Muscle of leg (tissue), 11 donors: ENCODE measurements around the gene UNC80. TPM values are rescaled to one million over a fixed set of nuclear protein-coding genes. Genes with fewer than 3 reads are reported as not detected.

ENCODE experiments used
- DNase-seq: peaks from one replicate; pipeline ENCODE4 v3.0.0; 2013
- H3K27ac ChIP-seq: one replicate; pipeline ENCODE4 v1.5.1; 2013; ENCODE audit warnings: mild to moderate bottlenecking, low read length, control low read depth
- H3K27me3 ChIP-seq: one replicate; pipeline ENCODE4 v1.6.1; 2013; ENCODE audit warnings: low read length; ENCODE audit not compliant: control insufficient read depth, insufficient read depth
- H3K36me3 ChIP-seq: one replicate; pipeline ENCODE4 v1.6.1; 2013; ENCODE audit warnings: low read length; ENCODE audit not compliant: control insufficient read depth, insufficient read depth
- H3K4me1 ChIP-seq: one replicate; pipeline ENCODE4 v1.6.1; 2013; ENCODE audit warnings: low read length; ENCODE audit not compliant: control insufficient read depth, insufficient read depth
- H3K4me3 ChIP-seq: one replicate; pipeline ENCODE4 v1.5.1; 2013; ENCODE audit warnings: low read length, control low read depth
- H3K9me3 ChIP-seq: replicated peaks from 2 replicates; pipeline ENCODE4 v1.6.1; 2013; ENCODE audit warnings: low read depth, low read length; ENCODE audit not compliant: control insufficient read depth
- WGBS: methylation state at CpG from one replicate; pipeline ENCODE4 v1.1.5; 2013; ENCODE audit warnings: missing lambda C conversion rate; ENCODE audit not compliant: insufficient coverage; 5-methylcytosine and 5-hydroxymethylcytosine counted together
- polyA plus RNA-seq, 8 donors: library from polyadenylated mRNA; unstranded; fragments of 120-200 nt; gene quantifications; one replicate each; pipeline versions ENCODE4 v1.2.1 to v1.2.3, GENCODE V29; 2013; ENCODE audit warnings: inconsistent platforms in 1 of 8, low replicate concordance in 1 of 8; ENCODE audit not compliant: insufficient read length in 8 of 8, insufficient read depth in 1 of 8
- total RNA-seq: library from RNA; stranded (reverse); fragments of 120-200 nt; gene quantifications from one replicate; pipeline ENCODE4 v1.2.4, GENCODE V29; 2013

The UNC80 gene
- total and polyA plus RNA-seq, 9 donors, result 0.66 to 4.3 (median 1.7) TPM

- WGBS, result 100% methylated on average over 1 of the region's 2 CpGs
- Histone ChIP-seq H3K36me3 (no peaks in the 10 kb centered on the region), H3K4me3 (no peak overlapping the region), H3K4me1 (no peaks in the 10 kb centered on the region), H3K27me3 (no peaks in the 10 kb centered on the region), H3K27ac (no peak overlapping the region), H3K9me3 (no peaks in the 10 kb centered on the region)
- no peak for DNase-seq
Measured at GRCh38 chr2:209845666-209846065, 74.0 kb downstream of the UNC80 start.

DNA sequence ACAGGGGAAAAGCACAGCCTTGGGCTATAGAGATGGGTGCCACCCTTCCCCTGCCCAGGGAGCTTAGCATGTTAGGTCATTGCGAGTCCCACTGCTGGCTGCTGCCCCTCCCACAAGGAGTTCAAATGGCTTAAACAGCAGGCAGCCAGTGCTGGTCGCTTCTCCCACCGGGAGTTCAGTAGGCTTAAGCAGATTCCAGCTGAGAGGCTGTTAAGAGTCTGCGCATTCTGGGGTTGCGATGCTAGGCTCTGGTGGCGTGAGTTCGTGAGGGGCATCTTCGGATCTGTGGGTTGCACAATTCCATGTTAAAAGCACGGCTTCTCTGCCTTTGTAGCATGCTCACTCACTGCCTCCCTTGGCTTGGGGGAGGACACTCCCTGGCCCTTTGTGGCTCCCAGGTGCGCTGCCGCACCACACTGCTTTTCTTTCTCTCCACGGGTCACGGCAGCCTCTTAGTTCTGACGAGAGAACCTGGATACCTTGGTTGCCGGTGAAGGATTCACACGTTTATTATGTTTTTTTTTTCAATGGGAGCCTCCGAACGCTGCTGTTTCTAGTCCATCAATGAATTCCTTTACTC lies 93.2 kb downstream of the UNC80 start:
- no peak overlapping the region for H3K27ac ChIP-seq
- no peak for DNase-seq
- 61% methylated on average over 13 of the region's 18 CpGs for WGBS
- H3K36me3 ChIP-seq, result no peaks in the 10 kb centered on the region
- no peaks in the 10 kb centered on the region for H3K27me3 ChIP-seq
- no peaks in the 10 kb centered on the region for H3K9me3 ChIP-seq
- H3K4me3 ChIP-seq, result no peak overlapping the region
- no peaks in the 10 kb centered on the region for H3K4me1 ChIP-seq

GRCh38 chr2:209868271-209868994 lies 96.8 kb downstream of the UNC80 start:
- no CpG with 5 or more reads among the region's 6 CpGs for WGBS
- H3K4me3 ChIP-seq, result no peak overlapping the region
- DNase-seq, result no peak

GRCh38 chr2:209870067-209870466 lies 98.4 kb downstream of the UNC80 start:
- WGBS, result no CpG with 5 or more reads among the region's 2 CpGs
- DNase-seq, result no peak

More at GRCh38 chr2:209868271-209868994, 96.8 kb downstream of the UNC80 start:
- H3K27ac ChIP-seq, result no peak overlapping the region
- H3K27me3 ChIP-seq, result no peaks in the 10 kb centered on the region
- no peaks in the 10 kb centered on the region for H3K4me1 ChIP-seq
- H3K36me3 ChIP-seq, result no peaks in the 10 kb centered on the region
- H3K9me3 ChIP-seq, result no peaks in the 10 kb centered on the region

DNA sequence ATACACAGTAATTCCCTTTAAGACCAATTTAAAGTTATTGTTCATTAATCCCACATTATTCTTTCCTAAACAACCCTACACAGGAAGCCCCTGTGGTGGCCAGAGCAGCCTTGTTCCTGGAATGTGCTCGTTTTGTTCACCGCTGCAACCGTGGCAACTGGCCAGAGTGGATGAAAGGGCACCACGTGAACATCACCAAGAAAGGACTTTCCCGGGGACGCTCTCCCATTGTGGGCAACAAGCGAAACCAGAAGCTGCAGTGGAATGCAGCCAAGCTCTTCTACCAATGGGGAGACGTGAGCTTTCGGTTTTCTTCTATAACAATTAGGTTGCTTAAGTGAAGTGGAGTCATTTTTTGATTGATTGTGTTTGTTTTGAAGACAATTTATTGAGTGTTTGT lies 101.0 kb downstream of the UNC80 start:
- peak; percentile 57 for DNase-seq
- H3K4me1 ChIP-seq, result no peaks in the 10 kb centered on the region
- H3K4me3 ChIP-seq, result no peak overlapping the region
- H3K27me3 ChIP-seq, result no peaks in the 10 kb centered on the region
- H3K9me3 ChIP-seq, result no peaks in the 10 kb centered on the region
- H3K36me3 ChIP-seq, result no peaks in the 10 kb centered on the region
- H3K27ac ChIP-seq, result no peak overlapping the region
- WGBS, result 56% methylated on average over 7 of the region's 9 CpGs

More at GRCh38 chr2:209870067-209870466, 98.4 kb downstream of the UNC80 start:
- Histone ChIP-seq H3K9me3 (no peaks in the 10 kb centered on the region), H3K27ac (no peak overlapping the region), H3K4me3 (no peak overlapping the region), H3K27me3 (no peaks in the 10 kb centered on the region), H3K36me3 (no peaks in the 10 kb centered on the region), H3K4me1 (no peaks in the 10 kb centered on the region)

DNA sequence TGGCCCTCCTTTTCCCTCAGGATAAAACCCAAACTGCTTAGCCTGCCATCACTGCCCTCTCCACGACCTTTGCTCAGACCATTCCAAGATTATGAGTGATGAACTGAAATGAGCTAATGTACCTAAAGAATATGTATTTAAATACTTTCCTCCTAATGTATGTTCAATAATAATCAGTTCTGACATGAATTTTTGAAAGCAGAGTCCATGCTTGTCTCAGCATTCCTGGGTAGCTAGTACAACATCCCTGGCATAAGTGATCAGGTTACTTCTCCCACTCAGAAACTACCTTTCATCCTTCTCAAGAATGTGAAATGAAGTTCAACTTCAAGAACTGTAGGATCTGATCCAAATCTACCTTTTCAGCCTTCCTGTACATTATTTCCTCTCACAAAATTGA lies 103.6 kb downstream of the UNC80 start:
- DNase-seq, result no peak
- WGBS, result no CpG with 5 or more reads among the region's 1 CpG
- no peaks in the 10 kb centered on the region for H3K9me3 ChIP-seq
- no peak overlapping the region for H3K4me3 ChIP-seq
- H3K4me1 ChIP-seq, result no peaks in the 10 kb centered on the region
- no peak overlapping the region for H3K27ac ChIP-seq
- H3K27me3 ChIP-seq, result no peaks in the 10 kb centered on the region
- H3K36me3 ChIP-seq, result no peaks in the 10 kb centered on the region

DNA sequence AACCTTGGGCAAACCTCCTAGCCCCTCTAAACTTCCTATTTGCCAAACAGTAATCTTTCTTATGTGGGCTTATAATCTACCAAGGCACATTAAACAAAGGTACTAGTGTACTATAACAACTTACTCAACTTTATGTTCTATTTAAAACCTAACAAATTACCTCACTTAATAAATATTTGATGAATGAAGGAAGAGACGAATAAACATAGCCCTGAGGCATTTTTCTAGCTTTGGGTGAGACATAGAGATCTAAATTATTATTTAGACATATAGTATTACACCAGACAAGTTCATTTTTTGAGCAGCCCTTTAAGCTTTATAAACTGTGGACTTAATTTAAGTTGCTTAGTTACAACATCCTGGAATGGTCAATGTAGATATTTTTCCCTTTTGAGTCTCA lies 104.6 kb downstream of the UNC80 start:
- Histone ChIP-seq H3K9me3 (no peaks in the 10 kb centered on the region), H3K4me3 (no peak overlapping the region), H3K4me1 (no peaks in the 10 kb centered on the region), H3K36me3 (no peaks in the 10 kb centered on the region), H3K27me3 (no peaks in the 10 kb centered on the region), H3K27ac (no peak overlapping the region)
- no CpG with 5 or more reads among the region's 1 CpG for WGBS
- no peak for DNase-seq

DNA sequence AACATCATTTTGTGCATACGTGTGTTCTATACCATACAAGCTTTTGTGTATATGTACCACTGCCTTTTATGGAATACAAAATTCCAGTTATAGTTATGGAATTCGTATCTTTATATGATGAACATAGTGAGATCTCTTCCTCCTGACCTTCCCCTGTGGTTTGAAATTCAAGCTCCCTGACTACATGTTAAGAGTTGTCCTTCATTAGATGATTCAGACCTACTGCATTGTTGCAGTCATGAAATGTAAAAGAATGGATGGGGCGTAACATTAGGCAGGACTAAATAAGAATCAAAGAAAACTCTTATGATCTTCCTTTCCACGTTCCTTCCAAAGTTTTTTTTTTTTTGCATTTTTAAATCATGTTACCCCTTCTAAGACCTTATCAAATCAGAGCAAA lies 107.1 kb downstream of the UNC80 start:
- no CpG with 5 or more reads among the region's 4 CpGs for WGBS
- no peak for DNase-seq
- Histone ChIP-seq H3K27me3 (no peaks in the 10 kb centered on the region), H3K4me1 (no peaks in the 10 kb centered on the region), H3K4me3 (no peak overlapping the region), H3K9me3 (no peaks in the 10 kb centered on the region), H3K36me3 (no peaks in the 10 kb centered on the region), H3K27ac (no peak overlapping the region)

DNA sequence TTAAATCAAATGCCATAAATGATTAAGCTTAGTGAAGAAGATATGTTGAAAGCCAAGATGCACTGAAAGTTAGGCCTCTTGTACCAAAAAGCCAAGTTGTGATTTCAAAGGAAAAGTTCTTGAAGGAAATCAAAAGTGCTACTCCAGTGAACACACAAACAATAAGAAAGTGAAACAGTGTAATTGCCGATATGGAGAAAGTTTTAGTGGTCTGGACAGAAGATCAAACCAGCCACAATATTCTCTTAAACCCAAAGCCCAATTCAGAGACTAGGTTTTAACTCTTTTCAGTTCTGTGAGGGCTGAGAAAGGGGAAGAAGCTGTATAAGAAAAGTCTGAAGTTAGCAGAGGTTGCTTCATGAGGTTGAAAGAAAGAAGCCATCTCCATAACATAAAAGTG lies 129.0 kb downstream of the UNC80 start:
- H3K9me3 ChIP-seq, result no peaks in the 10 kb centered on the region
- H3K36me3 ChIP-seq, result no peaks in the 10 kb centered on the region
- no peak overlapping the region for H3K27ac ChIP-seq
- WGBS, result no CpG with 5 or more reads among the region's 1 CpG
- no peak overlapping the region for H3K4me3 ChIP-seq
- no peak for DNase-seq
- H3K4me1 ChIP-seq, result no peaks in the 10 kb centered on the region
- no peaks in the 10 kb centered on the region for H3K27me3 ChIP-seq

DNA sequence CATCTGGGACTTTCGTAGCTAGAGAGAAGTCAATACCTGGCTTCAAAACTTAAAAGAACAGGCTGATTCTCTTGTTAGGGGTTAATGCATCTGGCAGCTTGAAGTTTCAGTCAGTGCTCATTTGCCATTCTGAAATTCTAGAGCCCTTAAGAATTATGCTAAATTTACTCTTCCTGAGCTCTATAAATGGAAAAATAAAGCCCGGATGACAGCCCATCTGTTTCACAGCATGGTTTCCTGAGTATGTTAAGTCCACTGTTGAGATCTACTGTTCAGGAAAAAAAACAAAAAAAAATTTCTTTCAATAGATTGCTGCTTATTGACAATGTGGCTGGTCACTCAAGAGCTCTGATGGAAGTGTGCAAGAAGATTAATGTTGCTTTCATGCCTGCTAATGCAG lies 129.5 kb downstream of the UNC80 start:
- peak; percentile 5 for DNase-seq
- no peaks in the 10 kb centered on the region for H3K36me3 ChIP-seq
- H3K27ac ChIP-seq, result no peak overlapping the region
- H3K4me3 ChIP-seq, result no peak overlapping the region
- H3K4me1 ChIP-seq, result no peaks in the 10 kb centered on the region
- no peaks in the 10 kb centered on the region for H3K9me3 ChIP-seq
- H3K27me3 ChIP-seq, result no peaks in the 10 kb centered on the region
- WGBS, result no CpG with 5 or more reads among the region's 2 CpGs
